GM12865 (cell line): ENCODE results near the gene CRNKL1.

ENCODE experiments used
- DNase-seq: peaks from one replicate; pipeline ENCODE4 v3.0.0; 2010; ENCODE audit warnings: low read depth
- H3K4me3 ChIP-seq: 2 replicates; pipeline ENCODE4 v1.5.1; 2011; ENCODE audit warnings: mild to moderate bottlenecking, low read depth, low read length, control low read depth
- TF ChIP-seq, protein P1 (sequence below): IDR thresholded peaks from 2 replicates; pipeline ENCODE4 v1.5.1; 2011; ENCODE audit warnings: low read length, control low read depth, low read depth, inconsistent platforms; ENCODE audit not compliant: insufficient read depth; ENCODE audit errors: missing control alignments

CRNKL1 gene

DNA sequence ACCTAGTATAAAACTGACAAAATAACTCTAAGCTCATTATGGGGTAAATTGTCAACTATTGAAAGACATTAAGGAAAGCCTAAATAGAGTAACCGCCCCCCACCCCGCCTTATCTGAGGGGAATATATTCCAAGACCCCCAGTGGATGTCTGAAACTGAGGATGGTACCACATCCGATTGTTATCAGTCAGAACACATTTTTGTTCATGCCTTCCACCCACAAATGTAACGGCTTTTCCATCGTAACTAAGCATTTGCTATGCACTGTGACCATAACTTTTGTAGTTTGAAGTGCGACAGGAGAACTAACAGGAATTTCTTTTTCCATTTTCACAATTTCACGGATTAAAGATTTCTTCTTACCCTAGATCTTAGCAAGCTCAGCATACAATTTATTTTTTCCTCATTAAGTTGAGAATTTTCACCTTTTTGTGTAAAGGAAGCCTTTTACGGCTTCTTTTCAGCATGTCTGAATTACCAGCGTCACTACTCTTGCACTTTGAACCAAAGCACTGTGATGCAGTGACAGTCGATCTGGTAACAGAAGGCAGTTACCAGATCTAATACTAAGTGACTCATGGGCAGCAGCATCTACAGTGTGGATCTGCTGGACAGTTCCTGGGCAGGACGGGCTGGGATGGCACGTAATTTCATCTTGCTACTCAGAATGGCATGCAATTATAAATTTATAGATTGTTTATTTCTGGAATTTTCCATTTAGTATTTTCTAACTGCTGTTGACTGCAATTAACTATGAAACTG is 11.9 kb upstream of the CRNKL1 start:
- DNase-seq = no peak
- TF ChIP-seq, protein P1, sequence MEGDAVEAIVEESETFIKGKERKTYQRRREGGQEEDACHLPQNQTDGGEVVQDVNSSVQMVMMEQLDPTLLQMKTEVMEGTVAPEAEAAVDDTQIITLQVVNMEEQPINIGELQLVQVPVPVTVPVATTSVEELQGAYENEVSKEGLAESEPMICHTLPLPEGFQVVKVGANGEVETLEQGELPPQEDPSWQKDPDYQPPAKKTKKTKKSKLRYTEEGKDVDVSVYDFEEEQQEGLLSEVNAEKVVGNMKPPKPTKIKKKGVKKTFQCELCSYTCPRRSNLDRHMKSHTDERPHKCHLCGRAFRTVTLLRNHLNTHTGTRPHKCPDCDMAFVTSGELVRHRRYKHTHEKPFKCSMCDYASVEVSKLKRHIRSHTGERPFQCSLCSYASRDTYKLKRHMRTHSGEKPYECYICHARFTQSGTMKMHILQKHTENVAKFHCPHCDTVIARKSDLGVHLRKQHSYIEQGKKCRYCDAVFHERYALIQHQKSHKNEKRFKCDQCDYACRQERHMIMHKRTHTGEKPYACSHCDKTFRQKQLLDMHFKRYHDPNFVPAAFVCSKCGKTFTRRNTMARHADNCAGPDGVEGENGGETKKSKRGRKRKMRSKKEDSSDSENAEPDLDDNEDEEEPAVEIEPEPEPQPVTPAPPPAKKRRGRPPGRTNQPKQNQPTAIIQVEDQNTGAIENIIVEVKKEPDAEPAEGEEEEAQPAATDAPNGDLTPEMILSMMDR = no peak
- H3K4me3 ChIP-seq = no peak overlapping the region

GRCh38 chr20:20060234-20060998 is 8.2 kb upstream of the CRNKL1 start:
- peak; percentile 24 for DNase-seq
- no peak overlapping the region for H3K4me3 ChIP-seq
- TF ChIP-seq, protein P1 = no peak

DNA sequence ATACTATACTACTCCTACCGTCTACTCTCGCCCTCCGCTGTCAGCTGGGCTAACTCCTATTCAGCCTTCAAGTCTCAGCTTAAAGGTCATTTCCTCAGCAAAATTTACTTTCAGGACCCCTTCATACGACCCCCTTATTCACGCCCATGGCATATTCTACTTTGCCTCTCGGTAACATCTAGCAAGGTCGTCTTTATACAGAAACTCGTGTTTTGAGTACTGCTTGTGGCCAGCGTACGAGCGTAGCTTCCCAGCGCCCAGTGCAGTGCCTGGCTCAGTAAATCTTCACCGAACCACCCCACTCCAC is 546 bp downstream of the CRNKL1 start:
- TF ChIP-seq, protein P1 = no peak
- peak overlapping the region; percentile 60 for H3K4me3 ChIP-seq
- DNase-seq = peak; percentile 2

DNA sequence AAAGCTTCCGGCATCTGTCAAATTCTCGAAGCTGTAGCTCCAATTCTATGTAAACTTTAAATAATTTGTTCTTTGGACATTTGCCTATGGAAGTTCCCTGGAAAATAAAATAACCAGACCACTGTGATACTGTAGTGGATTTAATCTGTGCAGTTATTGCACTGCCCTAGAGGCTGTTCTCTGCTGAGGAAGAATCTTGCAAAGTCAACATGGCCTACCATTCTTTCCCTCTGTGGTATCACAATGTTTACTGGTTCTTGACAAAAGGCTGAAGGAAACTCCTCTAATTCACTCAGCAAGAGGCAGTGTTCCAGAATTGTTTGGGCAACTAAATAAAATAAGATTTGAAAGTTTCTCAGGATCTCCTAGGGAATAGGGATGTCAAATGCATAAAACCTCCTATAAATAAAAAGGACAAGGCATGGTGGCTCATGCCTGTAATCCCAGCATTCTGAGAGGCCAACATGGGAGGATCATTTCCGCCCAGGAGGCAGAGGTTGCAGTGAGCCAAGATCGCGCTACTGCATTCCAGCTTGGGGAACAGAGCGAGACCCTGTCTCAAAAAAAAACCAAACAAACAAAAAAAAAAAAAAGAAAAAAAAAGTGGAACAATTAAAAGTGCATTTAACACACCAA is 12.4 kb downstream of the CRNKL1 start:
- TF ChIP-seq, protein P1 = no peak
- H3K4me3 ChIP-seq = no peak overlapping the region
- DNase-seq = no peak

DNA sequence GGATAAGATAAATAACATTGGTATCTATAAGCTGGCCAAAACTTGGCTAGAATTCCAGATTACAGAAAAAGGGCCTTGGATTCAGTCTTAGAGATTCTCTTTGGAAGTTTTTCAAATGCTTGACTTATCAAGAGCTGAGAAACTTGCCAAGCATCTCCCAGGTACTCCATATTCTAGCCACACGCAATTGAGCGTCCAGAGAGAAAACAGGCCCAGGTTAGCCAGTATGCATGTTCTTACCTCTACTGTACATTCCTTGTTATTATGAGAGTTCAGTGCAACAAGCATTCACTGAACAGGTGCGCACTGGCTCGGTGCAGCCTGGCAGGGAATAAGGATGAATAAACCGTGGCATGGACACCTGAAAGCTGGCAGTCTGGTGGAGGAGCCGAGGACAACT is 13.7 kb downstream of the CRNKL1 start:
- H3K4me3 ChIP-seq = no peak overlapping the region
- TF ChIP-seq, protein P1 = no peak
- DNase-seq = no peak

GRCh38 chr20:20037960-20038359 is 14.3 kb downstream of the CRNKL1 start:
- TF ChIP-seq, protein P1 = no peak
- no peak for DNase-seq
- H3K4me3 ChIP-seq = no peak overlapping the region
